GF-D8 (cell line): ENCODE data around the gene TLDC2.
"Not testable (repeated sequence)": the region's sequence is repeated elsewhere in the genome, so short reads cannot be mapped to it uniquely, and the experiment has no call there.

ENCODE experiments used
- DNase-seq: peaks from one replicate; lab custom pipeline; 2025; lab: John Stamatoyannopoulos, UW

Gene TLDC2

GRCh38 chr20:36871640-36872570 lies 4.0 kb upstream of the TLDC2 start:
- DNase-seq = no peak

GRCh38 chr20:36872852-36873251 lies 3.1 kb upstream of the TLDC2 start:
- DNase-seq = no peak

DNA sequence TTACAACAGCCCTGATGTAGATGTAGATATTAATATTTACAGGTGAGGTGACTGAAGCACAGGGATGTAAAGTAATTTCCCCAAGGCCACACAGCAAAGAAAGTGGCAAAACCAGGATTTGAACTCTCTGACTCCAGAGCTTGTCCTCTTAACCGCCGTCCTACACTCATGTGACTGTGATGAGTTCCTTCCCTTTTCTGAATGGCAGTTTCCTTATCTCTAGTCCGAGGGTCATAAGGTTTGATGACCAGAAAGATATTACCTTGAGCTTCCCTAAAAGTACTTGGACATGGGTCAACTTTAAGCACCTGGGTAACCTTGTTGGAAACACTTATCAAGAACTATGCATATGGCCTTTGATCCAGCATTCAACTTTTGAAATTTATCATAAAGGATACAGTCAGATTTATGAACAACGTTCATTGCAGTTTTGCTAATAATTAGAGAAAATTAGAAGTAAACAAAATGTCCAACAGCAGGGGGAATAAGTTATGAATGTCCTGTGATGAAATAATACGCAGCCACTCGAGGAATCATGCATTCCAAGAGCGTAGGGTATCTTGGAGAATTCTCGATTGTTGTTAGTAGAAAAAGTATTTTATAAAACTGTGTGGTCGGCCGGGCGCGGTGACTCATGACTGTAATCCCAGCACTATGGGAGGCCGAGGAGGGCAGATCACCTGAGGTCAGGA lies 2.3 kb upstream of the TLDC2 start:
- peak; percentile 34 for DNase-seq

DNA sequence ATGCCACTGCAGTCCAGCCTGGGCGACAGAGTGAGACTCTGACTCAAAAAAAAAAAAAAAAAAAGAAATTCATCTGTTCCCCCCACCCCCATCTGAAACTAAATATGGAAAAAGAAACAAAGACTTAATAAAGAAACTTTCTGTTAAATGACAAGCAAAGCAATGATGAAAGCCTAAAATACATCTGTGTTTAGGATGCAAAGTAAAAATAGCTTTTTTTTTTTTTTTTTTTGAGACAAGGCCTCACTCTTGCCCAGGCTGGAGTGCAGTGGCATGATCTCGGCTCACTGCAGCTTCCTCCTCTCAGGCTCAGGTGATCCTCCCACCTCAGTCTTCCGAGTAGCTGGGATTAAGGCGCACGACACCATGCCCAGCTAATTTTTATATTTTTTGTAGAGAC lies 845 bp upstream of the TLDC2 start:
- DNase-seq = not testable (repeated sequence)

GRCh38 chr20:36876473-36876833 lies 515 bp downstream of the TLDC2 start:
- no peak for DNase-seq

GRCh38 chr20:36878941-36879340 lies 3.0 kb downstream of the TLDC2 start:
- no peak for DNase-seq

- DNase-seq = no peak
Measured at GRCh38 chr20:36880741-36881250, 4.9 kb downstream of the TLDC2 start.

- DNase-seq = no peak
Measured at GRCh38 chr20:36881331-36881730, 5.4 kb downstream of the TLDC2 start.

- DNase-seq = no peak
Measured at GRCh38 chr20:36881888-36882287, 6.0 kb downstream of the TLDC2 start.

- DNase-seq = no peak
Measured at GRCh38 chr20:36883977-36884535, 8.1 kb downstream of the TLDC2 start.

- no peak for DNase-seq
Measured at GRCh38 chr20:36885356-36885755, 9.4 kb downstream of the TLDC2 start.

DNA sequence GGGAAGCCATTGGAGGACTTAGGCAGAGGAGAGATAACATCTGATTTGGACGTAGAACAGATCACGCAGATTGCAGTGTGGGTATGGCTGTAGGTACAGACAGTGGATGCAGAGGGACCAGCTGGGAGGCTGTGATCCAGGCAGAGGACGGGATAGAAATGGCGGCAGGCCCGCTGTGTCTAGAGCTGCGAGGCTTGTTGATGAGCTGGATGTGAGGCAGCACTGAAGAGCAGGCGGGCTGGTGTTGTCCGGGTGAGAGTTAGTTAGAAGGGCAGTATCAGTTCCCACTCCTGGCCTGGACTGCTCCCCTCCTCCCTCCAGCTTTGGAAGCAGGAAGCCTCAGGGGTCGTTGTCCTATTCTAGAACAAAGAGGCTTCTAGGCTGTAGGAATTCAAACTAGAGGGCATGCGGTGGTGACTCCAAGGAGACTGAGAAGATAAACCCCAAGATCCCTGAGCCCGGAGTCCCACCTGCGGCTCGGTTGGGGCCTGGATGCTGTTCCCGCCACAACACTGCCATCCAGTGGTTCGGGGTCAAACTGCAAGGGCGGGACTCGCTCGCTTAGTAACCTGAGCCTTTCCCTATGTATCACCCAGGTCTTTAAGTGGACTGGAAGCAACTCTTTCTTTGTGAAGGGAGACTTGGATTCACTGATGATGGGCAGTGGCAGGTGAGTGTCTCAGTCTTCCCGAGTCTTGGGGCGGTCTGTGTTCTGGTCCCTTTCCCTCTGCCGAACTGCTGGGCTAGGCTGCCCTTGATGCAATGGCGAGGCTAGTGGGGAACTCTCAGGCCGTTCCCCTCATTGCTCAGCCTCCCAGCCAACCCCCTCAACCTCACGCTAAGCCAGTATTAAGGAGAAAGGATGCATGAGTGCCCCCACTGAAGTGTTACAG lies 11.2 kb downstream of the TLDC2 start:
- DNase-seq = peak; percentile 17

GRCh38 chr20:36887752-36888090 lies 11.8 kb downstream of the TLDC2 start:
- DNase-seq = no peak

- no peak for DNase-seq
Measured at GRCh38 chr20:36888880-36889516, 13.1 kb downstream of the TLDC2 start.

DNA sequence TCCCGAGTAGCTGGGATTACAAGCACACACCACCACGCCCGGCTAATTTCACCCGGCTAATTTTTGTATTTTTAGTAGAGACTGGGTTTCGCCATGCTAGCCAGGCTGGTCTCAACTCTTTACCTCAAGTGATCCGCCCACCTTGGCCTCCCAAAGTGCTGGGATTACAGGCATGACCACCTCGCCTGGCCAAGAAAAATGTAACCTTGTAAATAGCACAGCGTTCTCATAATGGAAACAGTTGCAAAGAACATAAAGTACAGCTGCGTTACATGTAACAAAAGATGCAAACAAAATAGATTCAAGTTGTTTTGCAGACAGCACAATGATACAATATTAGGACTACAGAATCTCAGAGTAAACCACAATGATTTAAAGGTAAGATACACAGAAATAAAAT lies 14.6 kb downstream of the TLDC2 start:
- no peak for DNase-seq

GRCh38 chr20:36891211-36891610 lies 15.3 kb downstream of the TLDC2 start:
- no peak for DNase-seq

- DNase-seq = no peak
Measured at GRCh38 chr20:36893801-36894200, 17.9 kb downstream of the TLDC2 start.

DNA sequence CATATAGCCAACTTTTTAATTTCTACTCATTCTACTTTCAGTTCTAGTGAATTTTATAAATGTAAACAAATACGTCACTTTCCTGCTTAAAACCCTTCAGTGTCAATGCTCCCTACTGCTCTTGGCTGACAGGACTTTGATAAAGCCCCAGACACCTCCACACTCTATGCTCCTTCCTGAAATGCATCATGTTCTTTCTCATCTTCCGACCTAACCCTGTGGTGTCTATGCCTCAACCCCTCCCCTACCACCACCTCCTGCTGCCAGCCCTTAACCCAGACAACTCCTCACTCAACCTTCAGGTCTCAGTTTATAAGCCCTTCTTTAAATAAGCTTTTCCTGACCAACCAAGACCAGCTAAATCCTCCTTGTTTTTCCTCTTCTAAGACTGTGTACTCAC lies 19.1 kb downstream of the TLDC2 start:
- DNase-seq = no peak

DNA sequence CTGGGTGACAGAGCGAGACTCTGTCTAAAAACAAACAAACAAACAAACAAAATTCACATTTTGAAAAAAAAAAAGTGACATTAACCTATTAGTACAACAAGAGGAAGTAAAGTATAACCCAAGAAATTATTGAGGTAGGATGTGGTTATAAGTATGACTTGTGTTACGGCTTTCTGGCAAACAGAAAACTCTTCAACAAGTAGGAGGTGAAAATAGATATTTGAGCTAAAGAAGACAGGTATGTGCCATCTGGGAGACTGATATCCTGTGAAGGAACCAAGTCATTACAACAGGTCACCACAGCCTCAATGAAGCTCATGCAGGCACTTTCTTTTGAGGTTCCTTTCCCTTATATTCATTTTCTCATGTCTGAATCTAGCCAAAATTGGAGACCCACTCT lies 28.8 kb downstream of the TLDC2 start:
- no peak for DNase-seq

DNA sequence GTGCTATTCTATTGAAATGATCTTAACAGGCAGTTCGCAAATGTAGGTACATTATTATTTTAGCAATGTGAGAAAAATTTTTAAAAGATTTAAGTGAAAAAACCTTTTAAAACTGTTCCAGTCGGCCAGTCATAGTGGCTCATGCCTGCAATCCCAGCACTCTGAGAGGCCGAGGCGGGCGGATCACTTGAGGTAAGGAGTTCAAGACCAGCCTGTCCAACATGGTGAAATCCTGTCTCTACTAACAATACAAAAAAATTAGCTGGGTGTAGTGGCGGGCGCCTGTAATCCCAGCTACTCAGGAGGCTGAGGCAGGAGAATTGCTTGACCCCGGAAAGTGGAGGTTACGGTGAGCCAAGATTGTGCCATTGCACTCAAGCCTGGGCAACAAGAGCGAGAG lies 29.6 kb downstream of the TLDC2 start:
- DNase-seq = not testable (repeated sequence)

- not testable (repeated sequence) for DNase-seq
Measured at GRCh38 chr20:36906086-36906485, 30.1 kb downstream of the TLDC2 start.
